ENCODE data around the gene COX4I2. TPM values are rescaled to one million over a fixed set of nuclear protein-coding genes. Genes with fewer than 3 reads are reported as not detected.

COX4I2 gene
- total and polyA plus RNA-seq, 2 experiments from 2014 or later = not detected

DNA sequence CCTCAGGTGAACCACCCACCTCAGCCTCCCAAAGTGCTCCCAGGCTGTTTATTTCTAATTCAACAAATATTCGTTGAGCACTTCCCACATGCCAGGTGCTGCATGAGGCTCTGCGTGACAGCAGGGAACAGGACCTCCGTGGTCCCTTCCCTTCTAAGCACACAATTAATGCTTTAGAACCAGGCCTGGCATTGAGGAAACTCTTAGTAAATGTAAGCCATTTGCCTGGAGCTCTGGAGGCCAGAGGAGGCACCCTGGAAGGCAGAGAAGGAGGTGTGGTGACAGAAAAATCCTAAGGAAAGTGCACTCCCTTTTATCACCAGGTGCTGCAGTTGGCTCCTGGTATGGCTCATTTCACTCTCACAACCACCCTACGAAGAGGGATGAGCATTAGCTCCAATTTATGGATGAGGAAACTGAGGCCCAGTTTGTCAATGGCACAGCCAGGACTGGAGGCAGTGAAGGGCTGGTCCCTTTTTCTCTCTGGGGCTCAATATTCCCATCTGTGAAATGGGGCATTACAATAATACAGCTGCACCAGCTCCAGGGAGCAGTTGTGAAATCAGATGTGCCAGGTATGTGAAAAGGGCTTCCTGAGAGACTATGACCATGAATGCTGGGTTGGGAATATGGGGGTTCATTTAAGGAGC, 40.8 kb upstream of the COX4I2 start:
- in situ Hi-C loops (cut with MboI) = no loop called here
- no peaks in the 10 kb centered on the region for H4K20me1 ChIP-seq (ENCODE audit: insufficient read depth)

DNA sequence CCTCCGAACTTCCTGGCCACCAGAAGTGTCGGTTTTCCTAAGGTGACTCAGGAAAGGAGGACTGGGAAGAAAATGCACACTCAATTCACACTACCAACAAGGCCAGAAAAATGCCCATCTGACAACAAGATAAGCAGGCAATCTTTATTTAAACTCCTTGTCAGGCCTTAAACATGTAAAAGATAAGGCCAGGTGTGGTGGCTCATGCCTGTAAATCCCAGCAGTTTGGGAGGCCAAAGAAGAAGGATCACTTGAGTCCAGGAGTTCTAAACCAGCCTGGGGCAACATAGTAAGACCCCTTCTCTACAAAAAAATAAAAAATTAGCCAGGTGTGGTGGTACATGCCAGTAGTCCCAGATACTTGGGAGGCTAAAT, 40.2 kb upstream of the COX4I2 start:
- H3K36me3 ChIP-seq (ENCODE audit: low read depth) = no peaks in the 10 kb centered on the region
- H3K27ac ChIP-seq = peak overlapping the region; percentile 96
- peak overlapping the region; percentile 83; the same call in 1 of the 2 replicates for H3K9ac ChIP-seq
- no peak for DNase-seq
- no peak for TF ChIP-seq EZH2phosphoT487 (IDR thresholded peaks at IDR 0.05; ENCODE audit: insufficient read depth, low read depth)
- no peak for TF ChIP-seq EZH2 (IDR thresholded peaks at IDR 0.05; ENCODE audit: insufficient read depth, poor library complexity, severe bottlenecking)
- H2AFZ ChIP-seq = no peak overlapping the region
- no peaks in the 10 kb centered on the region for H3K9me2 ChIP-seq (ENCODE audit: insufficient read depth)
- H3K79me2 ChIP-seq (ENCODE audit: insufficient read depth) = peaks cover 29% of the 10 kb centered on the region
- no peak overlapping the region for H3K4me2 ChIP-seq (ENCODE audit: unreplicated experiment)
- H4K20me1 ChIP-seq (ENCODE audit: insufficient read depth) = no peaks in the 10 kb centered on the region
- in situ Hi-C loops (cut with MboI) = no loop called here
- no peaks in the 10 kb centered on the region for H3K27me3 ChIP-seq (replicated peaks; ENCODE audit: insufficient read depth)
- no peaks in the 10 kb centered on the region for H3K9me3 ChIP-seq (ENCODE audit: low read depth)
- H3K4me3 ChIP-seq = no peak overlapping the region
- WGBS, 2 experiments (ENCODE audit: low coverage in 1 of 2, low lambda C conversion rate in 2 of 2, missing lambda C conversion rate in 2 of 2) = 92% methylated on average over 2 of the region's 2 CpGs
- peaks cover 40% of the 10 kb centered on the region for H3K4me1 ChIP-seq (ENCODE audit: insufficient read depth)
- H3F3A ChIP-seq (ENCODE audit: insufficient read depth) = peaks cover 54% of the 10 kb centered on the region

More for the DNA sequence above, 40.8 kb upstream of the COX4I2 start:
- no peak overlapping the region for H2AFZ ChIP-seq
- no peaks in the 10 kb centered on the region for H3K27me3 ChIP-seq (replicated peaks; ENCODE audit: insufficient read depth)
- no peak for TF ChIP-seq EZH2phosphoT487 (IDR thresholded peaks at IDR 0.05; ENCODE audit: insufficient read depth, low read depth)
- TF ChIP-seq EZH2 (IDR thresholded peaks at IDR 0.05; ENCODE audit: insufficient read depth, poor library complexity, severe bottlenecking) = no peak
- no peaks in the 10 kb centered on the region for H3K36me3 ChIP-seq (ENCODE audit: low read depth)
- no peak for DNase-seq
- H3K9me3 ChIP-seq (ENCODE audit: low read depth) = no peaks in the 10 kb centered on the region
- H3K9ac ChIP-seq = peak overlapping the region; percentile 83
- H3F3A ChIP-seq (ENCODE audit: insufficient read depth) = peaks cover 49% of the 10 kb centered on the region
- WGBS, 2 experiments (ENCODE audit: low coverage in 1 of 2, low lambda C conversion rate in 2 of 2, missing lambda C conversion rate in 2 of 2) = 47 to 53% methylated on average over 4 of the region's 4 CpGs
- no peak overlapping the region for H3K4me3 ChIP-seq
- peak overlapping the region; percentile 96 for H3K27ac ChIP-seq
- H3K9me2 ChIP-seq (ENCODE audit: insufficient read depth) = no peaks in the 10 kb centered on the region
- peaks cover 35% of the 10 kb centered on the region for H3K4me1 ChIP-seq (ENCODE audit: insufficient read depth)
- H3K4me2 ChIP-seq (ENCODE audit: unreplicated experiment) = peak overlapping the region; percentile 10
- peaks cover 29% of the 10 kb centered on the region for H3K79me2 ChIP-seq (ENCODE audit: insufficient read depth)

DNA sequence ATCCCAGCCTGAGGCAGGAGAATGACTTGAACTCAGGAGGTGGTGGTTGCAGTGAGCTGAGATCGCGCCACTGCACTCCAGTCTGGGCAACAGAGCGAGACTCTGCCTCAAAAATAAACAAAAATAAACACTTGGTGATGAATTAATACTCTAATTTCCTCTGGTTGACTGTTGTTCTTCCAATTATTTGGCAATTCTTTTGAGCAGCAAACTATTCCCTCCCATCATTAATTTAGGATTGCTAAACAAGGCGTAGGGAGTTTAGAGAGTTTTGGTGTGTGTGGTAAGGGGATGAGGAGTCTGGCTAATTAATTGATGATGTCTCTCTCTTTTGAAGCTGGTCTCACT, 35.3 kb upstream of the COX4I2 start:
- in situ Hi-C loops (cut with MboI) = no loop called here
- Histone ChIP-seq H3F3A (ENCODE audit: insufficient read depth) (peaks cover 47% of the 10 kb centered on the region), H3K27ac (peak overlapping the region; percentile 100), H3K4me1 (ENCODE audit: insufficient read depth) (peaks cover 20% of the 10 kb centered on the region), H3K9me2 (ENCODE audit: insufficient read depth) (no peaks in the 10 kb centered on the region), H3K27me3 (replicated peaks; ENCODE audit: insufficient read depth) (no peaks in the 10 kb centered on the region), H3K4me2 (ENCODE audit: unreplicated experiment) (peak overlapping the region; percentile 63), H3K79me2 (ENCODE audit: insufficient read depth) (peaks cover 45% of the 10 kb centered on the region), H3K9me3 (ENCODE audit: low read depth) (no peaks in the 10 kb centered on the region), H3K9ac (peak overlapping the region; percentile 100), H2AFZ (peak overlapping the region; percentile 15; the same call in 1 of the 2 replicates), H4K20me1 (ENCODE audit: insufficient read depth) (no peaks in the 10 kb centered on the region), H3K36me3 (ENCODE audit: low read depth) (peaks cover 4% of the 10 kb centered on the region; the same call in 1 of the 2 replicates), H3K4me3 (peak overlapping the region; percentile 41)
- WGBS, 2 experiments (ENCODE audit: low coverage in 1 of 2, low lambda C conversion rate in 2 of 2, missing lambda C conversion rate in 2 of 2) = 5 to 15% methylated on average over 4 of the region's 4 CpGs
- DNase-seq = no peak
- TF ChIP-seq EZH2 (IDR thresholded peaks at IDR 0.05; ENCODE audit: insufficient read depth, poor library complexity, severe bottlenecking) (no peak), EZH2phosphoT487 (IDR thresholded peaks at IDR 0.05; ENCODE audit: insufficient read depth, low read depth) (no peak)

DNA sequence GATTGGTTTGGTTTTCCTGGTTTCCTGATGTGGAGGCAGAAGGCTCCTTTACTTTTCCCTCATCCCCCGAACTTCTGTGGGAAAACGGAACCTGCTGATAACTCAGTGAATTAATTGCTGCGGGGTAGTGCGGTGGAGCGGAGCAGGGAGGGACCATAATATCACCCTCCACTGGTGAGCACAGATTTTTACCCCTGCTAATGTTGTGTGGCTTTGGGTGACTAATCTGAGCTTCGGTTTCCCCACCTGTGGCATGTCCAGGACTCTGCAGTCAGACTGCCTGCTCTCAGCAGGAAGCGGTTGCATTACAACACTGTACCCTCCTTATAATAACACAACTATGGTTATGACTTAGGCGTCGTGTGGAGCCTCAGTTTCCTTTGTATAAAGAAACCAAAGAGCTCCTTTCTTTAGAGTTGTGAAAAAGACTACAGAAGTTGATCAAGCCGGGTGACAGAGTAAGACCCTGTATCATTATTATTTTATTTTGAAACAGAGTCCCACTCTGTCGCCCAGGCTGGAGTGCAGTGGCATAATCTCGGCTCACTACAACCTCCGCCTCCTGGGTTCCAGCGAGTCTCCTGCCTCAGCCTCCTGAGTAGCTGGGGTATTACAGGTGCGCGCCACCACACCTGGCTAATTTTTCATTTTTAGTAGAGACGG, 34.8 kb upstream of the COX4I2 start:
- in situ Hi-C loops (cut with MboI) = no loop called here
- H2AFZ ChIP-seq = peak overlapping the region; percentile 15; the same call in 1 of the 2 replicates
- peak overlapping the region; percentile 41 for H3K4me3 ChIP-seq

More for the DNA sequence above, 34.8 kb upstream of the COX4I2 start:
- peak overlapping the region; percentile 63 for H3K4me2 ChIP-seq (ENCODE audit: unreplicated experiment)
- WGBS, 2 experiments (ENCODE audit: low coverage in 1 of 2, low lambda C conversion rate in 2 of 2, missing lambda C conversion rate in 2 of 2) = 34 to 36% methylated on average over 17 of the region's 17 CpGs
- H4K20me1 ChIP-seq (ENCODE audit: insufficient read depth) = no peaks in the 10 kb centered on the region
- H3F3A ChIP-seq (ENCODE audit: insufficient read depth) = peaks cover 50% of the 10 kb centered on the region
- H3K79me2 ChIP-seq (ENCODE audit: insufficient read depth) = peaks cover 41% of the 10 kb centered on the region
- no peaks in the 10 kb centered on the region for H3K9me3 ChIP-seq (ENCODE audit: low read depth)
- H3K27ac ChIP-seq = peak overlapping the region; percentile 100
- H3K9ac ChIP-seq = peak overlapping the region; percentile 100
- peaks cover 4% of the 10 kb centered on the region; the same call in 1 of the 2 replicates for H3K36me3 ChIP-seq (ENCODE audit: low read depth)
- TF ChIP-seq EZH2 (IDR thresholded peaks at IDR 0.05; ENCODE audit: insufficient read depth, poor library complexity, severe bottlenecking) (no peak), EZH2phosphoT487 (IDR thresholded peaks at IDR 0.05; ENCODE audit: insufficient read depth, low read depth) (no peak)
- no peaks in the 10 kb centered on the region for H3K9me2 ChIP-seq (ENCODE audit: insufficient read depth)
- H3K4me1 ChIP-seq (ENCODE audit: insufficient read depth) = peaks cover 25% of the 10 kb centered on the region
- H3K27me3 ChIP-seq (replicated peaks; ENCODE audit: insufficient read depth) = no peaks in the 10 kb centered on the region
- peak; percentile 94 for DNase-seq

Measured in GM23248 (cell line).